Gastroesophageal sphincter (tissue), 4 donors: ENCODE measurements around the gene ZFC3H1. TPM values are rescaled to one million over a fixed set of nuclear protein-coding genes. Genes with fewer than 3 reads are reported as not detected.

Experiments used
- ATAC-seq: fragments of 150-250 bp; one replicate; pipeline ENCODE4 v1.9.1; 2016; ENCODE audit warnings: mild to moderate bottlenecking, moderate library complexity
- H3K27ac ChIP-seq, 4 donors: fragments of 200-600 bp; sonication (generic) in 3 of 4; 1 replicate in 3 of 4; 2 replicates in 1 of 4; pipeline ENCODE4 v1.5.1; 2016 to 2019
- H3K27me3 ChIP-seq: fragments of 200-600 bp; sonication (generic); one replicate; pipeline ENCODE4 v1.5.1; 2019
- H3K36me3 ChIP-seq, 2 donors: fragments of 200-600 bp; sonication (generic); one replicate each; pipeline ENCODE4 v1.5.1; 2019; ENCODE audit warnings: control low read depth in 1 of 2
- H3K4me1 ChIP-seq, 3 donors: fragments of 200-600 bp; sonication (generic); 1 replicate in 2 of 3; 2 replicates in 1 of 3; pipeline ENCODE4 v1.5.1; 2016 to 2019; ENCODE audit warnings: control low read depth in 2 of 3
- H3K4me3 ChIP-seq, 2 donors: fragments of 200-600 bp; sonication (generic); one replicate each; pipeline ENCODE4 v1.5.1; 2019; ENCODE audit warnings: mild to moderate bottlenecking in 1 of 2, moderate library complexity in 1 of 2
- H3K9me3 ChIP-seq, 3 donors: fragments of 200-600 bp; sonication (generic); one replicate each; pipeline ENCODE4 v1.5.1; 2017 to 2019; ENCODE audit warnings: control low read depth in 2 of 3
- EP300 ChIP-seq: sonication (generic); formaldehyde crosslinking; IDR thresholded peaks from one replicate; pipeline ENCODE4 v1.6.1; 2017; ENCODE audit warnings: antibody characterized with exemption, mild to moderate bottlenecking
- POLR2A ChIP-seq, 2 donors: fragments of 450-650 bp; IDR thresholded peaks; one replicate each; pipeline ENCODE4 v1.6.1; 2017; ENCODE audit warnings: antibody characterized with exemption in 2 of 2, mild to moderate bottlenecking in 2 of 2, moderate library complexity in 1 of 2
- POLR2AphosphoS5 ChIP-seq: sonication (generic); formaldehyde crosslinking; IDR thresholded peaks from one replicate; pipeline ENCODE4 v1.6.1; 2017; ENCODE audit warnings: antibody characterized with exemption
- WGBS, 2 donors: methylation state at CpG; one replicate each; pipeline ENCODE4 v1.1.5; 2018; ENCODE audit warnings: low coverage in 1 of 2; 5-methylcytosine and 5-hydroxymethylcytosine counted together
- total RNA-seq, 4 donors: library from RNA; depleted of rRNA; stranded (reverse); fragments of >200 nt; gene quantifications; one replicate each; pipeline ENCODE4 v1.1.0, GENCODE V29; 2016
- TF ChIP-seq, protein P1 (sequence below), 4 experiments: fragments of 200-600 bp in 2 of 4; fragments of 450-650 bp in 2 of 4; sonication (generic) in 1 of 4; IDR thresholded peaks; one replicate each; pipeline ENCODE4 v1.5.1; 2017 to 2019; ENCODE audit warnings: antibody characterized with exemption in 4 of 4, mild to moderate bottlenecking in 2 of 4, moderate library complexity in 2 of 4

ZFC3H1 gene
- total RNA-seq, 4 donors from 2014 or later, result 17.1 to 65.2 (median 30.3) TPM

DNA sequence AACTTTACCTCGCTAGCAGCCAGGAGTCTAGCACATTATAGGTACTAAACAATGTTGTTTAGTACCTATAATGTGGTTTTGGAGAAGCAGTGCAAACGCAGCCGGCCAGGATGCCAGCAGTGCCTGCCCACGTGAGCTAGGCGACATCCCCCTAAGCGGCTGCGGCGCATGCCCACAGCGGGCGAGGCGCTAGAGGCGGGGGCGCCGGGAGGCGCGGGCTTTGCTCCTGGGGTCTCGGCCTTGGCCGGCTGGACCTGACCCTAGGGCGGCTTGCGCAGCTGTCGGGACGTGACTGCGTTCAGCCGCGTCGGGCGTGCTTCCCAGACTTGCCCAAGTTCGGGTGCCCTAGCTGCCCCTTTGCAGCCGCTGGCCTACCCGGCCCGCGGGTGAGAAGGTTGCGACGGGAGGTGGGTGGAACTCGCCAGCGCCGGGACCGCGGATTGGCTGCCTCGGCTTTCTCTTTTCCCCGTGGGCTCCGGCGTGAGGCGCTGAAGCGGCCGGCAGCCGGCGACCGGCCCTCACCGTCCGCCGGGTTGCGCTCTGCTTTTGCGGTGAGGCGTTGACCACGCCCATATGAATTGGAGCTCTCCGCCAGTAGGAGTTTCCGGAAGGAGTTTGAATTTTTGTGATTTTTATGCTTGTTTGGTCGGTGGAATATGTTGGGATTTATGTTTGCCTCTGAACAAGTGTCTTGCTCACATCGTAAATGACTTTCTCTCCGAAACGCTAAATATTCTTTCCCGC, 22.4 kb upstream of the ZFC3H1 start, which contains the start of gene TMEM19:
Gene TMEM19 (plus strand): TSS at position 169 of the 744 bp plus-strand sequence. CDS start 599 bp downstream, outside the sequence.
- Histone ChIP-seq H3K27me3 (no peaks in the 10 kb centered on the region), H3K4me3 (peak within 1 kb of the TSS; percentile 39 to 75), H3K4me1 (peaks cover 0 to 36% (median 7%) of the 10 kb centered on the region in 3 donors), H3K9me3 (no peaks in the 10 kb centered on the region), H3K27ac (peak within 1 kb of the TSS; percentile 15 to 93 (median 89)), H3K36me3 (no peaks in the 10 kb centered on the region)
- WGBS, 2 donors, result 0% methylated on average over 6 to 15 of the region's 63 CpGs
- TF ChIP-seq, protein P1, sequence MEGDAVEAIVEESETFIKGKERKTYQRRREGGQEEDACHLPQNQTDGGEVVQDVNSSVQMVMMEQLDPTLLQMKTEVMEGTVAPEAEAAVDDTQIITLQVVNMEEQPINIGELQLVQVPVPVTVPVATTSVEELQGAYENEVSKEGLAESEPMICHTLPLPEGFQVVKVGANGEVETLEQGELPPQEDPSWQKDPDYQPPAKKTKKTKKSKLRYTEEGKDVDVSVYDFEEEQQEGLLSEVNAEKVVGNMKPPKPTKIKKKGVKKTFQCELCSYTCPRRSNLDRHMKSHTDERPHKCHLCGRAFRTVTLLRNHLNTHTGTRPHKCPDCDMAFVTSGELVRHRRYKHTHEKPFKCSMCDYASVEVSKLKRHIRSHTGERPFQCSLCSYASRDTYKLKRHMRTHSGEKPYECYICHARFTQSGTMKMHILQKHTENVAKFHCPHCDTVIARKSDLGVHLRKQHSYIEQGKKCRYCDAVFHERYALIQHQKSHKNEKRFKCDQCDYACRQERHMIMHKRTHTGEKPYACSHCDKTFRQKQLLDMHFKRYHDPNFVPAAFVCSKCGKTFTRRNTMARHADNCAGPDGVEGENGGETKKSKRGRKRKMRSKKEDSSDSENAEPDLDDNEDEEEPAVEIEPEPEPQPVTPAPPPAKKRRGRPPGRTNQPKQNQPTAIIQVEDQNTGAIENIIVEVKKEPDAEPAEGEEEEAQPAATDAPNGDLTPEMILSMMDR (IDR thresholded peaks at IDR 0.05), result peak in 2 of 4 experiments; percentile 24 to 37
- TF ChIP-seq POLR2AphosphoS5, result peak; percentile 58
- TF ChIP-seq EP300, result no peak
- TF ChIP-seq POLR2A (IDR thresholded peaks at IDR 0.05), result peak; percentile 47 to 56
- peak; percentile 99 for ATAC-seq

DNA sequence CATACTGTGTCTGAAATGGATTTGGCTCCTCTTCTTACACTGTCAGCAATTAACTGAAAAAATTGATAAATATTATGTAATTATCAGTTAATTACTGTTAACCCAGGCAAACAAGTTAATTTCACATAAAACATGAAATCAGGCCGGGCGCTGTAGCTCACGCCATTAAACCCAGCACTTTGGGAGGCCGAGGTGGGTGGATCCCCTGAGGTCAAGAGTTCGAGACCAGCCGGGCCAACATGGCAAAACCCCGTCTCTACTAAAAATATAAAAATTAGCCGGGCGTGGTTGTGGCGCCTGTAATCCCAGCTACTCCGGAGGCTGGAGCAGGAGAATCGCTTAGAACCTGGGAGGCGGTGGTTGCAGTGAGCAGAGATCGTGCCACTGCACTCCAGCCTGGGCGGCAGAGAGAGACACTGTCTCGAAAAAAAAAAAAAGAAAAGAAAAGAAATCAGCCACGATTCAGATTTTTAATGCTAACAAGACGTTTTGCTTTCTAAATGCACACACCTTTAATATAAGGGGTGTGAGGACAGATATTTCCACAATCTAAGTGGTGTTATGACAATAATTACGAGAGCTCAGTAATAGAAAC, 21.8 kb upstream of the ZFC3H1 start:
- WGBS, 2 donors, result 7 to 18% methylated on average over 6 to 19 of the region's 19 CpGs
- Histone ChIP-seq H3K9me3 (no peaks in the 10 kb centered on the region), H3K4me1 (peaks cover 0 to 36% (median 7%) of the 10 kb centered on the region in 3 donors), H3K4me3 (peak overlapping the region; percentile 39 to 75), H3K27ac (peak overlapping the region; percentile 15 to 93 (median 89)), H3K27me3 (no peaks in the 10 kb centered on the region), H3K36me3 (no peaks in the 10 kb centered on the region)
- ATAC-seq, result no peak
- TF ChIP-seq EP300 (no peak), POLR2A (IDR thresholded peaks at IDR 0.05) (no peak), POLR2AphosphoS5 (no peak)
- TF ChIP-seq, protein P1 (IDR thresholded peaks at IDR 0.05), result no peak

DNA sequence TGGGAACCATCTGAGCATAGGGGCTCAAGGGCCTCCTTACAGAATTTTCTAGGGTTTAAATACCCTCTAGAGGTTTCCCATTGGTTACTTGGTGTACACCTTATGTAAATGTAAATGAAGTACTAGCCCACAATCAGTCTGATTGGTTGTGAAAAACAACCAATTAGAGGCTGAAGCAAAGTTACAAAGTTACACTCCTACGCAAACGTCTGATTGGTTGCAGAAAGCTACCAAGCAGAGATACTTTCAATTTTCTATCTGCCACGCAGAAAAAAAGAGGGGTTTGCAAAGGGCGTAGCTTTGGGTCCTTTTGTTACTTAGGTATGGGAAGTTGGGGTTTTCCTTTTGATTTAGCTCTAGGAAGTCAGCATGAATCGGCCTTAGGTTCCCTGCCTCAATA, 20.4 kb upstream of the ZFC3H1 start:
- Histone ChIP-seq H3K27me3 (no peaks in the 10 kb centered on the region), H3K9me3 (no peaks in the 10 kb centered on the region), H3K36me3 (no peaks in the 10 kb centered on the region), H3K27ac (no peak overlapping the region), H3K4me3 (no peak overlapping the region), H3K4me1 (peaks cover 0 to 32% (median 7%) of the 10 kb centered on the region in 3 donors)
- TF ChIP-seq, protein P1 (IDR thresholded peaks at IDR 0.05), result no peak
- TF ChIP-seq POLR2AphosphoS5, result no peak
- no peak for TF ChIP-seq EP300
- TF ChIP-seq POLR2A (IDR thresholded peaks at IDR 0.05), result no peak
- ATAC-seq, result no peak
- WGBS, 2 donors, result 64 to 93% methylated on average over 3 to 5 of the region's 5 CpGs

DNA sequence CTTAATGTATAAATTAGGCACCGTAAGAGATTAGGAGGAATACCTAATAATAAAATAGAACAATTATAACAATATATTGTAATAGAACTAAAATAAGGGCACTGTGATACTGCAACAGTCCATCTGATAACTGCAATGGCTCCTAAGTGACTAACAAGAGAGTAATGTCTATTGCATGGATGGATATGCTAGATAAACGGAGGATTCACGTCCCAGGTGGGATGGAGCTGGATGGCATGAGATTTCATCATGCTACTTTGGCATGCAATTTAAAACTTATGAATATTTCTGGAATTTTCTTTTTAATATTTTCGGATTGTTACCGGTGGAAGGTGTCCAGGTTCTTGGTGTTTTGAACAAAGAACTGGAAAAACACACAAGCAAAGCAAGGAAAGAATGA, 20.0 kb upstream of the ZFC3H1 start:
- peaks cover 0 to 27% (median 7%) of the 10 kb centered on the region in 3 donors for H3K4me1 ChIP-seq
- no peaks in the 10 kb centered on the region for H3K27me3 ChIP-seq
- no peak overlapping the region for H3K4me3 ChIP-seq
- H3K9me3 ChIP-seq, result no peaks in the 10 kb centered on the region
- no peak overlapping the region for H3K27ac ChIP-seq
- no peaks in the 10 kb centered on the region for H3K36me3 ChIP-seq
- ATAC-seq, result no peak
- TF ChIP-seq POLR2AphosphoS5 (no peak), POLR2A (IDR thresholded peaks at IDR 0.05) (no peak), EP300 (no peak)
- TF ChIP-seq, protein P1 (IDR thresholded peaks at IDR 0.05), result no peak
- WGBS, 2 donors, result 85 to 88% methylated on average over 3 to 5 of the region's 5 CpGs
